GM12874 (cell line): Measurements from ENCODE around the gene MDP1.

Experiments
- TF ChIP-seq, protein P1 (sequence below): IDR thresholded peaks from 2 replicates; pipeline ENCODE4 v1.5.1; 2011; ENCODE audit warnings: low read depth, mild to moderate bottlenecking, control low read depth, low read length, moderate library complexity; ENCODE audit not compliant: insufficient read depth

MDP1 gene

DNA sequence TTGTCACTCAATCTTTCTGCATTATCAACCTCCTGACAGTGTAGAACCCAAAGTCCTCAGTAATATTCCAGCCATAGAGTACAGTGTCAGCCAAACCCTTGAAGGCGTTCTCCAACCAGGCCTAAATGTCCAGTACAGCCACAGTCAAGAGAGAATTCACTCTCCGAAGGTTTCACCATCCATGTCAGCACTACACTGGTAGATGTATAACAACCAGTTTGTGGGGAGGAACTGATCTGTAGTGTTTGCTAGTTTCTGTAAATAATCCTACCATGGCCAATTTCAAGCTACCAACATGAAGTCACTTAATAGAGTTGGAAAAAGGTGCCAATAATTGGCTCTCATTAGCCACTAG, 456 bp upstream of the MDP1 start:
- TF ChIP-seq, protein P1, sequence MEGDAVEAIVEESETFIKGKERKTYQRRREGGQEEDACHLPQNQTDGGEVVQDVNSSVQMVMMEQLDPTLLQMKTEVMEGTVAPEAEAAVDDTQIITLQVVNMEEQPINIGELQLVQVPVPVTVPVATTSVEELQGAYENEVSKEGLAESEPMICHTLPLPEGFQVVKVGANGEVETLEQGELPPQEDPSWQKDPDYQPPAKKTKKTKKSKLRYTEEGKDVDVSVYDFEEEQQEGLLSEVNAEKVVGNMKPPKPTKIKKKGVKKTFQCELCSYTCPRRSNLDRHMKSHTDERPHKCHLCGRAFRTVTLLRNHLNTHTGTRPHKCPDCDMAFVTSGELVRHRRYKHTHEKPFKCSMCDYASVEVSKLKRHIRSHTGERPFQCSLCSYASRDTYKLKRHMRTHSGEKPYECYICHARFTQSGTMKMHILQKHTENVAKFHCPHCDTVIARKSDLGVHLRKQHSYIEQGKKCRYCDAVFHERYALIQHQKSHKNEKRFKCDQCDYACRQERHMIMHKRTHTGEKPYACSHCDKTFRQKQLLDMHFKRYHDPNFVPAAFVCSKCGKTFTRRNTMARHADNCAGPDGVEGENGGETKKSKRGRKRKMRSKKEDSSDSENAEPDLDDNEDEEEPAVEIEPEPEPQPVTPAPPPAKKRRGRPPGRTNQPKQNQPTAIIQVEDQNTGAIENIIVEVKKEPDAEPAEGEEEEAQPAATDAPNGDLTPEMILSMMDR = no peak

DNA sequence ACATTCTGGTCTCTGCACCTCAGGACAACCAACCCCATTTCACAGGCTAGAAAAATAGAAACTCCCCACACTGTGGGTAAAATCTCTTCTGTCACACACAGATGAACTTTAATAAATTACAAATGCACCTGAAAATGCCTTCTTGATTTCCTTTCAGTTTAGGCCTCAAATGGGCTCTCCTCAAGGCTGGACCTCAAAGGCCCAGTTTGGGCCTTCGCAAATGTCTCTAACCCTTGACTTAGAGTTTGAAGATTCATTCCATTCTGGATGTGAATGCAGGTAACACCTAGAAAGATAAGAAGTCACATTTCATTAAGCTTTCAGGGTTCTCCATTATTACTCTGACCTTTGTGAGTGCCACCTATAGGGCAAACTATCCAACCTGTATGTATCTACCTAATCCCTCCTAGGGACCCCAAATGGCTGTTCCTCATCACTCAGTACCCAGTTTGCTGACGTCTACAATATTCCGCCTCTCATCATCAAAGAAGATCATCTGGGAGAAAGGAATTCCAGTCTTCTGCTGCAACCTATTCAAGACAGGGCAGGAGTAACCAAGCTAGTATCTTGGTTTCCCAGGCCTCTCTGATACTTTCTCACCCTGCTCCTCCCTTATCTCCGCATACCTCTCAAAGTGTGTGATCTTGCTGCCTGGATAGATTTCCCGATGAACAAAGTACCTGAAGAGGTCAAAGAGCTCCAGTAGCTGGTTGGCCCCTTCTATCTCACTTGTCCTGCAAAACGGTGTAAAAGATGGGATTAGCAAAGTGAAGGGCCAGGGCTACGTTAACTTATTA, 1.8 kb downstream of the MDP1 start:
- TF ChIP-seq, protein P1 = no peak

DNA sequence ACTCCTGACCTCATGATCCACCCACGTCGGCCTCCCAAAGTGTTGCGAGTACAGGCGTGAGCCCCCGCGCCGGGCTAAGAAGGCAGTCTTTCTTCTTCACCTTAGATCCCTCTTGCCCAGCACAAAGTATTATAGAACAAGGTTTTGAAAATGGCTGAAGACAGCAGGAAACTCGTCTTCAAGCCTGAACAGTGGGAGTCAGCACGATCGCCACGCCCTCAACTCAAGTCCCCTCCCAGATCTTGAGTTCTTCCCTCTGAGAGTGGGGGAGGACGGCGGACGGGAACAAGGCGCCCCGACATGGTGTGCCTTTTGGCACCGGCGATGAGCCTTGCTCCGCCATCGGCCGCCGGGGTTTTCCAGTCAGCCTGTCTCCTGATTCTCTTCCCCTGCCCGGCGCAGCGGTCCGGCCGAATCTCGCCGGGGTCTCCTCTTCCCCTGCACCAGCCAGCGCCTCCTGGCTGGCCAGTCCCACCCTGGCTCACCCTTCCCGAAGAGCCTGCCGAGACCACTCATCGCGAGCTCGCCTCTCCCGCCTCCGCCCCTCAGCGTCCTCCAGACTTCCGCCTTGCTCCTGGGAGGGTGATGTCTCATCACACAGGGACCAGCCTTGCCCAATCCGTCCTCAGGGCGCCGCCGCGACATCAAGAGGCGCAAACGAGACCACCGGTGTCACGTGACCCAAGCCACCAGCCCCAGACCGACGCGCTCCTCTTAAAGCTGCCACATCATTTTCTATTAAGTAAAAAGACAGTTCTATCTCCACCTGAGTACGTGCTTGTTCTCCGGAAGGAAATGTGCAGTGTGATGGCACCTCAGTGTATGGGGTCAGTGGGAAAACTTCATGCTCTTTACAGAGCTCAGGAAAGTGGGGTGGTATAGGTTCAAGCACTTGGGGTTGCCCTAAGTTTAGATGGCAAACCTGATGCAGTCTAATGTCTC, 2.7 kb downstream of the MDP1 start, which contains the start of gene CHMP4A:
Gene CHMP4A, minus strand, starts transcription at position 565 of the 942 bp plus-strand sequence. Its CDS starts 49 bp downstream, at position 516.
- TF ChIP-seq, protein P1 = no peak

DNA sequence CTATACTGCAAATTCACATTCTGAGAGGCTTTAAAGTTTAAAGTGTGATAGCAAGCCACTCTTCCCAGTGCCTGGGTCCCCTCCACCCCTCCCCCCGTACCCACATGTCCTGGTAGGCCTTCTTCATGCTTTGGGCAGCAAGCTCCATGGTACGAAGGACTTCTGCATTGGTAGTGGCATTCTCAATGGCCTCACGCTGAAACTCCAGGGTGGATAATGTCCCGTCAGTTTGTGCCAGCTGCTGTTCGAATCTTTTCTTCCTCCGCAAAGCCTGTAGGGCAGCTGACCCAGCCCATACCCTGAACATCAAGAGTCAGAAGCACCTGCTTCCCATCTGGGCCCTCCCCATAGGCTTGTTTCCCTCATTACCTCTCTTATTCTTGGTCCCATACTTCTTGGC, 4.6 kb downstream of the MDP1 start:
- TF ChIP-seq, protein P1 = no peak

DNA sequence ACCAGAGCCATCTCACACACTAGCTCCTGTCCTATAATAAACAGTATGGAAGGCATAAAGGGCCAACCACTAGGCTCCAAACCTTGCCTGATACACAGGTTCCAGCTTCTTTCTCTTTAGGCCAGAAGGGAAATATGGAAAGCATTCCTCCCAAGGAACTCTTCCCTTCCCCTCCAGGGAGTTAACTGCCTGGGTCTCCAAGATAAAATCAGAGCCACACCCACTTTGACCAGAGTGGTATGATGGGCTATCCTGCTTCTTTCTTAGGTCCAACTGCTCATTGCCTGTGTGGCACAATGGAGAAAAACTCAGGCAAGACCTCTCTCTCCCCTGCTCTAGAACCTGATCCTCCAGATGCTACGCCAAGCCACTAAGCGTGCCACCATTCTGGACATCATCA, 8.2 kb downstream of the MDP1 start:
- TF ChIP-seq, protein P1 = no peak

DNA sequence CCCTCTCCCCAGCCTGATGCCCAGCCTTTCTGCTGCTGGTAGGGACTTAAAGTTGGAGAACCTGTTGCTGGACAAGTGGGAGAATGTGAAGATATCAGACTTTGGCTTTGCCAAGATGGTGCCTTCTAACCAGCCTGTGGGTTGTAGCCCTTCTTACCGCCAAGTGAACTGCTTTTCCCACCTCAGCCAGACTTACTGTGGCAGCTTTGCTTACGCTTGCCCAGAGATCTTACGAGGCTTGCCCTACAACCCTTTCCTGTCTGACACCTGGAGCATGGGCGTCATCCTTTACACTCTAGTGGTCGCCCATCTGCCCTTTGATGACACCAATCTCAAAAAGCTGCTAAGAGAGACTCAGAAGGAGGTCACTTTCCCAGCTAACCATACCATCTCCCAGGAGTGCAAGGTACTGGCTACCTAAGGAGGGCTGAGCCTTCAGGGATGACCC, 8.7 kb downstream of the MDP1 start:
- TF ChIP-seq, protein P1 = no peak
